ENCODE data around the gene ABCC3. TPM values are rescaled to one million over a fixed set of nuclear protein-coding genes. Genes with fewer than 3 reads are reported as not detected.

Gene ABCC3
- total and polyA plus RNA-seq, 9 of the 15 experiments (the other 6 are each of a cell fraction or from before 2014, with no cell fraction given): 0.03 to 1.6 (median 0.42) TPM; not detected in 5

GRCh38 chr17:50627782-50628601, 6.7 kb upstream of the ABCC3 start:
- in situ Hi-C loops (cut with MboI): loop anchor here (5.0 kb wide), 1 partner anchor 81 kb away; the partner anchor contains the start of gene SPATA20
- Histone ChIP-seq H3K9me3 (replicated peaks; ENCODE audit: control insufficient read depth, insufficient read depth, low read depth, low read length) (no peaks in the 10 kb centered on the region), H3K9ac (ENCODE audit: insufficient read depth in 1 of 2, low read depth in 2 of 2, low read length in 2 of 2) (peak overlapping the region in 1 of 2 experiments; percentile 42; a peak in 1 of 4 replicates), H3K4me2 (ENCODE audit: insufficient read depth, low read length) (no peak overlapping the region), H3K4me1 (replicated peaks in 1 of 2; ENCODE audit: control insufficient read depth in 2 of 2, insufficient read depth in 2 of 2, low read length in 2 of 2) (peaks cover 0 to 34% of the 10 kb centered on the region in 2 experiments; a peak in 4 of 5 replicates), H3K9me1 (ENCODE audit: control insufficient read depth, insufficient read depth, low read length) (no peaks in the 10 kb centered on the region), H3K4me3 (no peak overlapping the region), H3K36me3 (ENCODE audit: control insufficient read depth, insufficient read depth, low read length) (no peaks in the 10 kb centered on the region), H3K27me3 (ENCODE audit: control insufficient read depth in 2 of 2, insufficient read depth in 2 of 2, low read length in 2 of 2) (peaks cover 16 to 49% of the 10 kb centered on the region in 2 experiments), H2AFZ (ENCODE audit: low read depth, low read length) (no peak overlapping the region), H4K20me1 (replicated peaks; ENCODE audit: control insufficient read depth, insufficient read depth, low read length) (no peaks in the 10 kb centered on the region), H3K79me2 (ENCODE audit: control insufficient read depth, insufficient read depth, low read length) (no peaks in the 10 kb centered on the region), H3K27ac (ENCODE audit: extremely low read depth, low read depth, low read length) (no peak overlapping the region)
- 8% methylated on average over 12 of the region's 17 CpGs for WGBS (ENCODE audit: insufficient coverage, low coverage, missing lambda C conversion rate)
- intact Hi-C loops (cut with micrococcal nuclease): loop anchor here (2.0 to 5.0 kb wide), 3 partner anchors 53 to 77 kb away; no protein-coding TSS in a partner anchor
- no peak for ATAC-seq
- BruUV-seq (replicated peaks): no TSS peak
- FAIRE-seq: no peak
- ChIA-PET POLR2A (interaction anchor here (0.6 to 1.6 kb wide), 5 partner anchors 8 to 86 kb away, joined by 3 to 5 read pairs (median 4); no protein-coding TSS in a partner anchor), CTCF (ENCODE audit: low intra/inter-chr PET ratio) (no interaction called here)
- TF ChIP-seq MECOM (CRISPR knock-in tag; IDR thresholded peaks at IDR 0.05): no peak
- no peak for TF ChIP-seq FOXA1 (IDR thresholded peaks at IDR 0.05; ENCODE audit: borderline replicate concordance)
- TF ChIP-seq CGGBP1 (CRISPR knock-in tag; IDR thresholded peaks at IDR 0.05): no peak
- 0 out of 2 replicates have a peak, but pooled peaks have one; percentile 8 for TF ChIP-seq CTBP1 (IDR thresholded peaks at IDR 0.05; ENCODE audit: borderline replicate concordance)
- no peak for TF ChIP-seq ZNF12 (CRISPR knock-in tag; IDR thresholded peaks at IDR 0.05)
- no peak for DNase-seq (ENCODE audit: extremely low read depth in 1 of 4, low spot score in 3 of 4)
